G401.6 (cell line): ENCODE results near the gene RNF10.
"Not testable (repeated sequence)": the region's sequence is repeated elsewhere in the genome, so short reads cannot be mapped to it uniquely, and the experiment has no call there.

Experiments
- FAIRE-seq: peaks from 2 replicates; lab custom pipeline; 2012; peaks lifted over from hg19 to GRCh38; lab: Jason Lieb, UNC

RNF10 gene

GRCh38 chr12:120528861-120529525, 5.2 kb upstream of the RNF10 start, which contains the start of gene COQ5:
COQ5 (minus strand) TSS chr12:120529158; CDS start chr12:120529141, 17 bp downstream.
- FAIRE-seq, result no peak

GRCh38 chr12:120529641-120530417, 4.3 kb upstream of the RNF10 start:
- peak; percentile 13 for FAIRE-seq

- not testable (repeated sequence) for FAIRE-seq
These were observed 3.8 kb upstream of the RNF10 start for GRCh38 chr12:120530418-120530761.

DNA sequence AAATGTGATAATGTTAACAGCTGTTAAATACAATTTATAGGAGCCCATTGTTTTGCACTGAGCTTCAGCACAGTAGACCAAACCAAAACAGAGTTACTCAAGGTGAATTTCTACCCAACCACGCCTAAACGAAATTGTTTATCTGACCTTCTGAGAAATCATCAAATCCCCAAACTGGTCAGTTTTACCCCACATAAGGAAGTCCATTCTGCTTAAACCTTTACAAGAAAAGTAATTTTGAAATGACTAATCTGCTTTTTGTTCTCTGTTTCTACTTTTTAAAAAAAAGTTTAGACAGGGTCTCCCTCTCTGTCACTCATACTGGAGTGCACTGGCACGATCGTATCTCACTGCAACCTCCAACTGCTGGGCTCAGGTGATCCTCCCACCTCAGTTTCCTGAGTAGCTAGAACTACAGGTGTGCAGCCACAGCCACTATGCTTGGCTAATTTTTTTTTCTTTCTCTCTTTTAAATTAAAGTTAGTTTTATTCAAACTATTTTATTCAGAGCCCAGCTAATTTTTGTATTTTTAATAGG, 1.4 kb upstream of the RNF10 start:
- no peak for FAIRE-seq

GRCh38 chr12:120534703-120535655, 823 bp downstream of the RNF10 start:
- FAIRE-seq, result no peak

DNA sequence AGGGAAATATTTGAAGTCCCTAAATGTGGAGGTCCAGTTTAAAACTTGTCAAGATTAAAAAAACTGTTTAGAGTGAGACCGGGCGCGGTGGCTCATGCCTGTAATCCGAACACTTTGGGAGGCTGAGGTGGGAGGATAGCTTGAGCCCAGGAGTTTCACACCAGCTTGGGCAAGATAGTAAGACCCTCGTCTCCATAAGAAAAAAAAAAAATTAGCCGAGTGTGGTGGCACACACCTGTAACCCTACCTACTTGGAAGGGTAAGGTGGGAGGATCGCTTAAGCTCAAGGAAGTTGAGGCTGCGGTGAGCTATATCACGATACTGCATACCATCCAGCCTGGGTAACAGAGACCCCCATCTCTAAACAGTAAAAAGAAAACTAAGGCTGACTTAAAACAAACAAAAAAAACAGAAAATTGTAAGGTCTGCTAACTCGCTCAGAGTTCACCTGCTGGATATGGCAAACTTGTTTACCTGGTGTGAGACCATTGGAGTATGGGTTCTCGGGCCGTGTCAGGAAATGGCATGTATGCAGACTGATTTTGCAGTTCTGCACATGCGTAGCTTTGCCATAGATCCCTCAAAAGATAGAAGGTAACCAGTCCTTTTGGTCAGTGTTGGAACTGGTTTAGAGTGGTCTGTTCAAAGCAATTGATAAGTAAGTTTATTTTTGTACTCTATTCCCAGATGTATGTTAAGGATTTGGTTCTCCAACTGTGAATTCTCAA, 2.1 kb downstream of the RNF10 start:
- no peak for FAIRE-seq

DNA sequence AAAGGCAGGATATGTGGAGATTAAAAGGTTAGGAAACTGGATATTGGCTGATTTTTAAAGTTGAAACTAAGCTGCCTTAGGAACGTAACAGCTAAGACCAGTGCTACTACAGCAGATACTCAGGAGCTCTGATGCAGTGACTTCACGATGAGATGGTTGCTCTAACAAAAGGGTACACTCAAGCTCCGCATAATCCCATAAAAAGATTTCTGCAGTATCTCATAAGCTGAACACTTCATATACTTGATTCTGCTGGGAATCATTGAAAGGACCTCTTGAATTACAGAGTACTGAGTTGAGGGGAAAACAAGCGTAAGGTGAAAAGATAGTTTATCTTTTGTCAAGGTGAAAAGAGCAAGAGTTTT, 3.7 kb downstream of the RNF10 start:
- no peak for FAIRE-seq

GRCh38 chr12:120538281-120539156, 4.4 kb downstream of the RNF10 start:
- FAIRE-seq, result no peak

DNA sequence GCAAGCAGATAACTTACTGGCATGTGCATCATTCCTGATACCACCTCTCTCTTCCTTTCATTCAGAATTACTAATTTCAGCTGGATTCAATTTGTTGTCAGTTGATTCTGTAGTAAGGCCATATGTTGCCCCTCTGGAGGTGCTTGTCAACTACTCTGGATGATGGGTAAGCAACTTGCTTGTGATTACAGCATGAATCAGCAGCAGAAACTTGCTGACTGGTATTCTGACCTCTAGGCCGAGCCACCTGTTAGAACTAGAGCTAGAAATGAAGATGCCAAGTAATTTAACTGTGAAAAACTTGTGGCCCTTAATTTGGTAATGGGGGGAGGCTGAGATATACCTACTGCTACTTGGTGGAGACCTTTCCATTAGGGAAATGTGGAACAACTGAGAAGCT, 5.1 kb downstream of the RNF10 start:
- no peak for FAIRE-seq

GRCh38 chr12:120540445-120540844, 6.3 kb downstream of the RNF10 start:
- FAIRE-seq, result no peak

GRCh38 chr12:120542166-120542565, 8.0 kb downstream of the RNF10 start:
- FAIRE-seq, result no peak

- FAIRE-seq, result no peak
These were observed 10.5 kb downstream of the RNF10 start for GRCh38 chr12:120544691-120545090.

DNA sequence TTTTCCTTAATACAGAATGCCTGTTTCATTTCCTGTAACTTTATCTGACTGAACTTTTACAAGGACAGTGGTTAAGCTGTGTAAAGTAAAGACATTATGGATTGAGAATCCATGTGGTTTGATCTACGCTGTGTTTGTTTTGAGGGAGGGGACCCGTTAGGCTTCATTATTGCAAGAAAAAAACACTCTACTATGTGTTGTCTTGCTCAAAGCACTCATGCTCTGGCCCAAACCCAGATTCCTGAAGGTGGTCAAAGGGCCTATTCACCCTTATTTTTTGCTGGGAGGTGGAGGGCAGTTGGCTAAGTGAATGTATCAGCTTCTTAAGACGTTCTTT, 11.9 kb downstream of the RNF10 start:
- no peak for FAIRE-seq

DNA sequence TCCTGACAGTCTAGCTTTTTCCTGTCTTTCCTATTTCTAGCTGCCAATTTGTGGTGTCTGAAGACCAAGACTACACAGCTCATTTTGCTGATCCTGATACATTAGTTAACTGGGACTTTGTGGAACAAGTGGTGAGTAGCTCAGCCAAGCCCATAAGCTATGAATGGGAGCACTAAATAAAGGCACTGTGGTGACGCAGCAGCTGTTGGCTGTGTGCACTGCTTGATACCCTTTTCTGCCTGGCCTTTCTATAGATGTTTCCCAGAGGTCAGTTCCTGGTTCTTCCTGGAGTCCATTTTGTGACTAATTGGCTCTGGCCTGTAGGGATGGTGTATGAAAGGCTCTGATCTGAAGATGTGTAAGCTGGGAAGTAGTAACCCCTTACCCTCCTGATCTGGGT, 20.5 kb downstream of the RNF10 start:
- FAIRE-seq, result no peak

- FAIRE-seq, result no peak
These were observed 23.4 kb downstream of the RNF10 start for GRCh38 chr12:120557589-120557988.

DNA sequence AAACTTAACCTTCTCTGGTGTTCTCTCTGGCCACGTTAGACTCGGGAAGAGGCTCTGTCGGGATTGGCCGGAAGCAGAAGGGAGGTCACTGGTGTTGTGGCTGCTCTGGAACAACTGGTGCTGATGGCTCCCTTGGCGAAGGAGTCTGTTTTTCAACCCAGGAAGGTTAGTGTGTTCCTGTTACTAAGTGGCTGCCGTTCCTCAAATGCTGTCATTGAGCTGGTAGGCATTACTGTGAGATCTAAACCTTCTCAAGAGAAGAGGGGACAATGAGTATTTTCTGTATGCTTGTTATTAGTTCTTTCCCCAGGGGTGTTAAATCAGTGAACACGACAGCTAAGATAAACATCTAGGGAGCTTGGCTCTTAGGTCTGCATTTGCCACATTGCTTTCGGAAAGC, 28.8 kb downstream of the RNF10 start:
- no peak for FAIRE-seq

DNA sequence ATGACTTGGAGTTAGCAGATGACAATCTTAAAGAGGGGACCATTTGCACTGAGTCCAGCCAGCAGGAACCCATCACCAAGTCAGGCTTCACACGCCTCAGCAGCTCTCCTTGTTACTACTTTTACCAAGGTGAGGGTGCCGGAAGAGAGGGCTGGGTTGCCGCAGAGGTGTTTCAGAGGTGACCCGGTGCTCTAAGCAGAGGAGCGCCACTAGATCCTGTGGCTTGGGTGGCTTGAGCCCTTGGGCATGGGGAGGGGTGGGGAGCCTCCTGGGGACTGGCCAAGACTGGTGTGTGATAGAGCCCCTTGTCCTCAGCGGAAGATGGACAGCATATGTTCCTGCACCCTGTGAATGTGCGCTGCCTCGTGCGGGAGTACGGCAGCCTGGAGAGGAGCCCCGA, 29.3 kb downstream of the RNF10 start:
- no peak for FAIRE-seq

DNA sequence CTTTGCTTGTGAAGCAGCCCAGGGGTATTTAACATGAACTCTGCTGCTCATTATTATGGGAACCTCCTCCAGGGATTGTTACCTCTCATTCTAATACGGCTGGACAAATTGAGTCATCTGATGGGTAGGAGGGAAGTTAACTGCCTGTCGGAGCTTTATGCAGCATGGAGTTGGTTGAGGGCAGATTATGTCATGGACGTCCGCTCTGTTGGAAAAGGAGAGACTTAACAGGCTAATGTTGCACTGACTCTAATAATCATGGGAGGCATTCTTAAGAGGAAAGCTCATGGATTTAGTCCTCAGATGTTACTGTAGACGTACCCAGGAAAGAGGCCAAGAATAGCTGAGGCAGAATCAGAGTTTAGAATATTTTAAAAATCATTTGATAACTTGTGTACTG, 37.1 kb downstream of the RNF10 start:
- no peak for FAIRE-seq

DNA sequence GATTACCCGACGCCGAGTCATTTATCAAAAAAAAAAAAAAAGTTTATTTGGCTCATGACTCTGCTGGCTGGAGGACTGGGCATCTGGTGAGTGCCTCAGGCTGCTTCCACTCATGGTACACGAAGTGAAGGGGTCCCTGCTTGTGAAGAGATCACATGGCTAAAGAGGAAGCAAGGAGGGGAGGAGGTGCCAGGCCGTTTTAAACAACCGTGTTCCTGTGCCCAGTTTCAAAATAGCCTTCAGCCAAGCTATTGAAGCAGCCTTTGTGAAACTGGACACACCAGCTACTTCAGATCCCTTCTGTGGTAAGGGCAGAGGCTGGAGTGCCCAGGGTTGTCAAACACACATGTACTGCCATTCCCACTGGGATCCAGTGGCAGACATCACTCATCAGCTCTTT, 39.4 kb downstream of the RNF10 start:
- FAIRE-seq, result no peak

- no peak for FAIRE-seq
These were observed 40.0 kb downstream of the RNF10 start for GRCh38 chr12:120574106-120574505.

GRCh38 chr12:120579179-120579578, 45.0 kb downstream of the RNF10 start:
- FAIRE-seq, result no peak
